GOT3 (cell line): ENCODE results near the gene AMER1.

Source experiments
- DNase-seq: peaks from one replicate; lab custom pipeline; 2025; ENCODE audit warnings: mixed read lengths; lab: John Stamatoyannopoulos, UW

AMER1 gene

DNA sequence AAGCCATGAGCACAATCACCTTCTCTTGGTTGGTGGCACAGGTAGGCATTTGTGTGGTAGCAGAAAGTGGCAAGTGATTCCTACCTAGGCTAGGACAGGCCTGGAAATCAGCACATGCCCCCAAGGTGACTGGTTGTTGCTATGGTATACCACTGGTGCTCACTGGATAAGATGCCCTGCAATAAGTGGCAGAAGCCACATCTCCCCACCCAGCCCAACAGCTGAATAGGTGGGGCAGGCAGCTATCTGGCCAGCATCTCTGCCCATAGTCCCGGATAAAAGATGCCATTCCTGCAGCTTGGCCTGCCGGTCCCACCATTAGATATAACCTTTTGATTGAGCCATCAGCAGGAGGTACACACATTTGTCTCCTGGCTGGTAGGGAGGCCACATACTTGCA, 21.1 kb downstream of the AMER1 start:
- DNase-seq, result no peak

DNA sequence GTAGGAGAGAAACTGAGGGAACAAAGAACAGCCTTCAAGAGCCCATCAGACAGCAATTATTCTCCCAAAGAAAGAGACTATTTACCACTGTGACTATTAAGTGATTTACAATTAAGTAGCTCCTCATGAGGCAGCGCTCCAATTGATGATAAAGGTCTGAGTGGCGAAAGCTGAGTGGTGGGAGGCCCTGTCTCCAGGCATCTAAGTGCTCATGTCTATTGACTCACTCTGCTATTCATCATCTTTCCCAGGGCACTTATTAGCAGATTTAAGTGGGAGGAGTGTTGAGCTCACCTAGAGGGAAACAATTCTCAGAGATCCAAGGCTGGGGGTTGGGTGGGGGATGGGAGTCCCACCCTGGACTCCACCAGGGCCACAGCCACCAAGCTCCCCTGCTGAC, 23.3 kb downstream of the AMER1 start:
- DNase-seq, result no peak

DNA sequence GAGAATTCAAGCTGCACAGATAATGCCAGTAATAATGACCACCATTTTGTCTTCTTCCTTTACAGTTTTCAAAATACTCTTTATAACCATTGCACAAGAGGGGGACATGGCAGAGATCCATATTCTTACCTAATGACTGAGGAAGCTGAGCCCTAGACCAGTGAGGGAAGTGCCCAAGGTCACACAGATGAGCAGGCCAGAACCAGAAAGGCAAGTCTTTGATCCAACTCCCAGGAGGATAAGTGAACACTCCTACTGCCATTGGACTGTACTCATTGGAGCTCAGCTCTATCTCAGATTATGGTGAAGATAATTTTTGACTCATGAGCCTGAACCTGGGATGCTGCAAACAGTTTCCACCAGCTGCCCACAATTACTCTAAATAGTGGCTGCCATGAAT, 28.6 kb downstream of the AMER1 start:
- DNase-seq, result no peak

DNA sequence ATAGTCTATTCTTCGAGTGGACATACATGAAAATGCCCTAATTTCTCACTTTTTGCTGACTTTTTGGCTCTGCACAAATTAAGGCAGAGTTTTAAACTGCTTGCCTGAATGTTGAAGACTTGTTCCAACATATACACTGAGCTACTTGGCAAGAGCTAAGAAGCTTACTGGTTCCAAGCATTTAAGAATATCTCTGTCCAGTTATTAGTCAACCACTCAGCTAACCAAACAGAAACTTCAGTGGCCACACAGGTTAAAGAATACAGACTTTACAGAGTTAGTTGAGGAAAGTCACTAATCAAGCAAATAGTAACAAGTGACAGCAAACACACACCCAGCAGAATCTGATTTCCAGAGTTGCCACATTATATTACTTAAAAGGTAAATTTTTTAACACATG, 35.5 kb downstream of the AMER1 start:
- DNase-seq, result no peak

DNA sequence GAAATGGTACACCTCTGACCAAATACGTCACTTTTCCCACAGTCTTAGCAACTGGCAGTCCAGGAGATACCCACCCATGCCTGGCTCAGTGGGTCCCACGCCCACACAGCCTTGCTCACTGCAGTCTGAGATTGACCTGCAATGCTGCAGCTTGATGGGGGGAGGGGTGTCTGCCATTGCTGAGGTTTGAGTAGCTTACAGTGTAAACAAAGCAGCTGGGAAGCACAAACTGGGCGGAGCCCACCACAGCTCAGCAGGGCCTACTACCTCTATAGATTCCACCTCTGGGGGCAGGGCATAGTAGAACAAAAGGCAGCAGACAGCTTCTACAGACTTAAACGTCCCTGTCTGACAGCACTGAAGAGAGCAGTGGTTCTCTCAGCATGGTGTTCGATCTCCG, 52.7 kb downstream of the AMER1 start:
- no peak for DNase-seq

DNA sequence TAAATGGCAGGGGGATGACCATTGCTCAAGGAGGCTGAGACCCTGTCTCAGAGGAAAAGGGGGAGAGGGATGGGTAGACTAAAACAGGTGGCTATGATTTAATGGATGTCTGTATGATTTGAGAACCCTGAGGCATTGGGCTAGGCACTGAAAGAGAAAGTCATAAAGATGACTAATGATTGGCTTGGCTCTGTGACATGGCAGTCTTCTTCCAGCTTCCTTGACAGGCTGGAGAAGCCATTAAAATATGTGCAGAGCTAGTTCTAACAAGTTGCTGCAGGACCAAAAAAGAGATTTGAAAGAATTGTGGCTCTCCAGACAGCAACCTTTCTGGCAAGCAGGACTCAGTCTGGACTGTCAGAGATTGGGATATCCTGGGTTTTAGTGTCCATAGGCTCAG, 53.6 kb downstream of the AMER1 start:
- no peak for DNase-seq

DNA sequence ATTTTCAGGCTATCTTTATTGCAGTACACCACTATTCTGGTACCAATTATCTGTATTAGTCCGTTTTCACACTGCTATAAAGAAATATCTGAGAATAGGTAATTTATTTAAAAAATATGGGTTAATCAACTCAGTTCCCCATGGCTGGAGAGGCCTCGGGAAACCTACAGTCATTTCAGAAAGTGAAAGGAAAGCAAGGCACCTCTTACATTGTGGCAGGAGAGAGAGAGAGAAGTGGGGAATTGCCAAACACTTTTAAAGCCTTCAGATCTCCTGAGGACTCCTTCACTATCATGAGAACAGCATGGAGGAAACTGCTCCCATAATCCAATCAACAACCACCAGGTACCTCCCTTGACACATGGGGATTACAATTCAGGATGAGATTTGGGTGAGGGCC, 54.7 kb downstream of the AMER1 start:
- no peak for DNase-seq
